Stimulated activated CD4-positive, alpha-beta T cell treated with anti-CD3 and anti-CD28 coated beads, Interleukin-1b, Interleukin-23, amount 100 ng/mL, for 4 hours (primary cell): Measurements from ENCODE around the gene WDR64.

ENCODE experiments used
- DNase-seq, 2 donors: peaks; one replicate each; pipeline ENCODE4 v3.0.0-alpha.2; 2020; ENCODE audit warnings: low read depth in 2 of 2

Gene WDR64

DNA sequence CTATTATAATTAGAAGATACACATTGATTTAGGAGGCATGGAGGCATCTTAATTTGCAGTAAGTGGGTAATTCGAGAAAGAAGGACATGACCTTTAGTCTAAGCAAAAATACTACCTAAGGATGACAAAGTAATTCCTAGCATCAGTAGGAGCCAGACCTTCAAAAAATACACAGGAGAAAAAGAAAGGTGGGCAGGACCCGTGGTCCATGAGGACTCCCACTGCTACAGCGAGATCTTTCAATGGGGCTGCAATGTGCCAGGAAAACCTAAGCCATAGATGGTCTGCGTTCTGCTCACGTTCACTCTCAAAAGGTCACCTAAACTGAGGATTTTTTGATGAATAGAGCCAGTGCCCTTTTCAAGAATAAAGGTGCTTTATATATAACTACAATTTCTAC, 185.3 kb downstream of the WDR64 start:
- no peak for DNase-seq

GRCh38 chr1:241837901-241838300, 185.8 kb downstream of the WDR64 start:
- no peak for DNase-seq

DNA sequence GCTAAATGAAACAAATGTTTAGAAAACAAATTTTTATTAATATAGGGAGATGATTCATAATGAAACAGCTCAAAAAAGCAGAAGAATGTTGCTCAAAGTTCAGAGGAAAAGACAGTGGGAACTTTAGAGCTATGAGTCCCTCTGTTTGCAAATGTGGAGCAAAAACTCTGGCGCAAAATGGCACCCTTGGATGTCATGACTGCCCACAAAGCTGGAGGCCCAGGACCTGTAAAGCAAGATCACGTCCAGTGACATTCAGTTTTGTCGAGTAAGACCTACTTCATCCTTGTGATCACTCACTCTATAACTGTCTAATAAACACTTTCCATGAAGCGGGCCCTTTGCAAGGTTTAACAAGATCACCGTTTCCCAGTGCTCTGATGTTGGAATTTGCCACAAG, 186.8 kb downstream of the WDR64 start:
- no peak for DNase-seq

GRCh38 chr1:241839369-241839979, 187.4 kb downstream of the WDR64 start:
- DNase-seq: no peak

DNA sequence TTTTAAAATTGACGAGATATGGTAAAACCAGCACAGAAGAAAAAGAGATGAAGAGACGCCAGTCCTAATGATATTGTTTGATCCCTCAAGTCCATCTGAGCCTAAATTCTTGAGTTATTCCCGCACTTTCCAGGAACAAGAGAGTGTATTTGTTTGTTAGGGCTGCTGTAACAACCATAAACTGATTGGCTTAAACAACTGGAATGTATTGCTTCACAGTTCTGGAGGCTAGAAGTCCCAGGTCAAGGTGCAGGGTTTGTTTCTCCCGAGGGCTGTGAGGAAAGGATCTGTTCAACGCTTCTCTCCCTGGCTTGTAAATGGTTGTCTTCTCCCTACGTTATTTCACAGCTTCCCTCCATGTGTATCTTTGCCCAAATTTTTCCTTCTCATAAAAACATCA, 188.1 kb downstream of the WDR64 start:
- DNase-seq: no peak

DNA sequence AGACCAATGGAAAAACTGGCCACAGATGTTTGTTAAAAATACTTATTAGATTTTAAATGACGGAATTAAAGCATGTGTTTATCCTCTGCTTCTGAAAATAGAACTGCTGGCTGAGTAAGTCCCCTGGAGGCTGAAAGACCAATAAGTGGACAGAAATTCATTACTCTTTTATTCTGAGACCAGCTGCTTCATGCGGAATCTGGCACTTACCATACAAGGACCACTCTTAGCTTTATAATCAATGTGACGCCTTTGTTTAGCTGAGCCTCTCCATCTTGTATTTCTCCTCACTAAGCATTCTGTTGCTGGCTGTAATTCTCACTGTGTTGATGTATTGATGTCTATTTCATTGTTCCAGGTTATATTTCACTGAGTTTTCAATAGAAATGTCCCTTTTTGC, 189.6 kb downstream of the WDR64 start:
- no peak for DNase-seq

DNA sequence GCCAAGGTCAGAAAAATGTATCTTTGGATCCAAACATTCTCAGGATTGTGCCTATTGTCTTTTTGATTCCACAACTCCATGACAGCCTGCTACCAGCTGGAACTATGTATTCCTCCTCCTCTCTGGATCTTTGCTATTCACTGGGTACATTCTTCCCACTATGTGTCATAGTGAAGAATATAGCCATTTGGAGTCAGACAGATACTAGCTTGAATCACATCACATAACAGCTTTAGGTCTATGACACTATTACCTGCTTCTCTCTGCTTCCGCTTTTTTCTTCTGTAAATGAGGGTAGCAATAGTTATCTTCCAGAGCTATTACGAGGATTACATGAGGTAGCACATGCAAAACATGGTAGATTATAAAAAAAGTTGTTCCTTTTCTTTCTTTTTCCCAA, 190.5 kb downstream of the WDR64 start:
- DNase-seq: no peak

DNA sequence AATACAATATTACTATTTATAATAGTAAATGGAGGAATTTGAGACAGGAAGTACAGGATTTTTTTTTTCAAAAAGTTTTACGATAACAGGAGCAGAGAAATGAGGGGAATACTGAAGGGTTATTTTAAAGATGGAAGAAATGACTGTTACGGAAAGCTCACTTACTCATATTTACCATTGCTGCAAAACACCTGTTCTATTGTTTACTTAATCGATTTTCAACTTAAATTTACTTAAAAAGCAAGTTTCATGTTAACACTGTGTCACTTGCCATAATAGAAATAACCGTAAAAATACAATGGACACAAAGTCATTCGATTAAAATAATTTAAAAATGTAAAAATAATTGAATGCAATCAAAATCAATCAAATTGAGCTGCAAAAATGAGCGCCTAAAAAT, 192.5 kb downstream of the WDR64 start:
- DNase-seq: no peak

DNA sequence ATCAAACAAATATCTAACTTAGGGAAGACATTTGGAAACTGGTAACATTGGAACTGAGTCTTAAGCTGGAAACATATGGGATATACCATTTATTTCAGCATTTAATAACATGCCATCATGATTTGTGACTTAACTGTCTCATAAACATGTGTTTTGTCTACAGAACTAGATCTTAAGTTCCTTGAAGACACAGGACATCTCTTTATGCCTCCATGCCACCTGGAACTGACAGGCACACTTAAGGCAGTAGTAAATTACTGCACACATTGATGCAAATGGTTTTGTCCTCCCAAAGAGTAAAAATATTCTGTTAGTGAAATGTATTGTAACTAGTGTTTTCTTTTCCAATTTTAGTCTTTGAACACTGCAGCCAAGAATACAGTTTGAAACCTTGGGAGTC, 194.3 kb downstream of the WDR64 start:
- no peak for DNase-seq

GRCh38 chr1:241846862-241847539, 194.9 kb downstream of the WDR64 start:
- no peak for DNase-seq

DNA sequence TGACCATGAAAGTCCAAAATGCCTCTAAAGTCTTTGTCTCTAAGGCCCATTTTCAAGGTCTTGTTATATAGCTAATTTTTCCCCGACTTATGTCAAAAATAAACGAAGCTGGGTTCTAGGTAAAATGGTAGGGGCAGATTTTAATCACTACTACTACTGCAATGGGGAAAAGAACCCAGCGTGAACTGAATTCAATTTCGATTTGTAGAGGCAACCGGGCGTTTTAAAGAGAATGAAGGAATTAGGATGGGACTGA, 195.4 kb downstream of the WDR64 start:
- DNase-seq: no peak

DNA sequence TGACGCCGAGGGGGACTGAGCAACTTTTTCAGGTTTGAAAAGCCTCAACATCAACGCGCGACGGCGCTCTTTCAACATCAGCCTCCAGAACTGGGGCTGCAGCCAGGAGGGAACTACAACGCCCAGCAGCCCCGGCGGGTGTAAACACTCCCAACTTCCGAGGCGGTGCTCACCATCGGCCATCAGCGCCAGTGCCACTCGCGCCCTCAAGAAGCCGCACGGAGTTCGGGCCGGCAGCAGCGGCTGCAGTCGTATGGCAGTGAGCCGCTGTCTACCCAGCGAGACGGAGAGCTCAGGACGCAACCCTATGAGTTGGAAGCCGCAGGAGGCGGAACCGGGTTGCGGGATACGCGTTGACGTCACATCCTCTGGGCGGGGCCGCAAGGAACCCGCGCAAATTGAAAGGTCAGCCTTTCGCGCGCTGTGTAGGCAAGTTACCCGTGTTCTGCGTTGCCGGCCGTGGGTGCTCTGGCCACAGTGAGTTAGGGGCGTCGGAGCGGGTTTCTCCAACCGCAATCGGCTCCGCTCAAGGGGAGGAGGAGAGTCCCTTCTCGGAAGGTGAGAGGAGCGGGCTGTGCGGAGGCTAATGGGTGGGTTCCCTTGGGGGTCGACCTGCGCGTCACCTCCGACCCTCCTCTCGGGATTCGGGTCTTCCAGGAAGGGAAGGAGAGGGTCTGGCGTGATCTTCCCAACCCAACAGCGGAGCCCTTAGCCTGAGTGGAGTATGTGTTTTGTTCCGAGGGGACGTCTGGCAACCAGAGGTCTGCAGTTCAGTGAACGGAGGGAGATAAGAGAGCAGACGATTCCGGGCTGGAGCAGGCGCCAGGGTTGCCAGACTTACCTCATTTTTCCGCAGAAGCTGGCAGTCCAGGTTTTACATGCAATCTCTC, 196.0 kb downstream of the WDR64 start, which contains the start of gene EXO1:
EXO1 (plus strand) TSS at position 409 of the 890 bp plus-strand sequence. CDS start 2,222 bp downstream, outside the sequence.
- peak; percentile 73 to 79 for DNase-seq

GRCh38 chr1:241848686-241849344, 196.7 kb downstream of the WDR64 start:
- DNase-seq: no peak

DNA sequence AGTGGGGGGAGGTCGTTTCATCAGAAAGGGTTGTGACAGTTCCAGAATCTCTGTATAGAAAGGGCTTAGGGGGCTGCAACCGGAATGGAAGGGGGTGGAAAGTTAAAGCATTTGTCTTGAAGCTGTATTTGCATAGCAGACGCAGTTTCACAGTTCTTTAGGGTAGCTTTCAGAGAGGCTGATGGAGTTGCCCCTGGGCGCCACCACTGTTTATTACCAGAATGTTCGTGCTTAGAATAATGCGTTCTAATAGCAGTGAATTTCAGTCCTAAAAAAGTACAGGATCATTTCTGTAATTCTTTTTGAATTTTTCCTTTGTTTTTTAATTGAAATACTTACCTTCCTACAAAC, 197.2 kb downstream of the WDR64 start:
- DNase-seq: no peak
